GM21367 (cell line): ENCODE data around the gene FAM118A.
"Not testable (repeated sequence)": the region's sequence is repeated elsewhere in the genome, so short reads cannot be mapped to it uniquely, and the experiment has no call there.

ENCODE experiments used
- ATAC-seq: cut with Tn5 transposase; IDR thresholded peaks from one replicate; pipeline ENCODE4 v1.9.1; 2021; ENCODE audit not compliant: unreplicated experiment

Gene FAM118A

DNA sequence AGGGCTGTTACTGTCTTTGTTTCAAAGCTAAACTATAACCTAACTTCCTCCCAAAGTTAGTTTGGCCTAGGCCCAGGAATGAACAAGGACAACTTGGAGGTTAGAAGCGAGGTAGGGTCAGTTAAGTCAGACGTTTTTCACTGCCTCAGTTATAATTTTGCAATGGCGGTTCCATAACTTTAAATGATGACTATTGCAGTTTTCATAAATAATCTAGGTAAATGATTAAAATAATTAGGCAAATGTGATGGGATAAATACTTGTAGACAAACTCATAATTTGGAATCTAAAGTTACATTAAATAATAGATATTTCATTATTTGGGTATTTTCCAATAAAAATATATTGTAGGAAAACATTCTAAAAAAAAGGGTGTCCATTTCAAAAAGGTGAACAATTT is 63.9 kb downstream of the FAM118A start:
- not testable (repeated sequence) for ATAC-seq

- ATAC-seq, result no peak
These were observed 66.3 kb downstream of the FAM118A start for GRCh38 chr22:45376009-45376408.

DNA sequence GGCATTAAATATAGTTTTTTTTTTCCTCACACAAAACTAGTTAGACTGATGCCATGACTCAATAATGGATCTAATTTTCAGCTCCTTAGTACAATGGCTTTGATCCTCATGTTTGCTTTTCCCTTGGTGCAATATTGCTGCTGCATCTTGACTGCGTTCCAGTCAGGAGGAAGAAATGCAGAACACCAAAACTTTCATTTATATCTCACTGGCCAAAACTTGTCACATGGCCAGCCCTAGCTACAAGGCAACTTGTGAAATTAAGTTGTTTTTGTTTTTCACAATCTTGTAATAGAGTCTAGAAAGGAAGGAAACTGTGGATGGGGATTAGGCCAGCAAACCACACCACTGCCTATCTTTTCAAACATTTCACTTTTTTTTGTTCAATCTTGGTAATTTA is 67.0 kb downstream of the FAM118A start:
- no peak for ATAC-seq

GRCh38 chr22:45381348-45381747 is 71.6 kb downstream of the FAM118A start:
- ATAC-seq, result no peak

- no peak for ATAC-seq
These were observed 79.8 kb downstream of the FAM118A start for GRCh38 chr22:45389546-45389945.
